Lower leg skin (tissue), 4 donors: ENCODE measurements around the gene ADGRA3. TPM values are rescaled to one million over a fixed set of nuclear protein-coding genes. Genes with fewer than 3 reads are reported as not detected.

Source experiments
- DNase-seq, 2 donors: peaks; one replicate each; pipeline ENCODE4 v3.0.0-alpha.2; 2019; ENCODE audit warnings: low spot score in 2 of 2
- H3K4me3 ChIP-seq: fragments of 200-600 bp; sonication (generic); 2 replicates; pipeline ENCODE4 v1.5.1; 2017; ENCODE audit warnings: mild to moderate bottlenecking, low read depth; ENCODE audit not compliant: poor library complexity, severe bottlenecking
- POLR2A ChIP-seq, 2 donors: fragments of 450-650 bp; IDR thresholded peaks; one replicate each; pipeline ENCODE4 v1.6.1; 2016 to 2017; ENCODE audit warnings: antibody characterized with exemption in 2 of 2, mild to moderate bottlenecking in 1 of 2, moderate library complexity in 1 of 2
- WGBS, 2 donors: methylation state at CpG; one replicate each; pipeline ENCODE4 v1.1.5; 2018; 5-methylcytosine and 5-hydroxymethylcytosine counted together
- intact Hi-C: fragments of 100-400 bp; cut with DNase I; formaldehyde crosslinking; loops from one replicate; pipeline ENCODE4 v1.15.0; 2023; ENCODE audit warnings: low total_unique reads
- total RNA-seq, 4 donors: library from RNA; depleted of rRNA; stranded (reverse); fragments of >200 nt; gene quantifications; one replicate each; pipeline ENCODE4 v1.1.0, GENCODE V29; 2016
- TF ChIP-seq, protein P1 (sequence below), 3 donors: fragments of 450-650 bp; IDR thresholded peaks; one replicate each; pipeline ENCODE4 v1.5.1; 2016; ENCODE audit warnings: antibody characterized with exemption in 3 of 3, mild to moderate bottlenecking in 3 of 3, moderate library complexity in 2 of 3

Gene ADGRA3
- total RNA-seq, 4 donors from 2014 or later: 8.4 to 14.9 (median 12.6) TPM

DNA sequence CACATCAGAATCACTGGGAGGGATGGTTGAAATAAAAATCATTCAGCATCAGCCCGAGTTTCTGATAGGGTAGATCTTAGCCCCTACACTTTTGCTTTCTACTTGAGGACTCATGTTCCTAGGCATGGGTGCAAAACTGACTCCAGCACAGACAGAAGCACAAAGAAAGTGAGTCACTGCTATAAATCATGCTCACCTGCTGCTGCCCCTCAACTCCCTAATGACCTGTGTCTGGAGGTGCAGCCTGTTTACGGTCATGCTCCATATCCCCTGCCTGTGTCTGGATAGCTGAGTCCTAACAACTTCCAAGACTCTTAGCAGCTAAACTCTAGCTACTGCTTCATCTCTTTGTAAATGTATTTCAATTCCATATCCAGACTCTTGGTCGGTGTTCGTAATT is 57.8 kb downstream of the ADGRA3 start:
- H3K4me3 ChIP-seq: no peak overlapping the region
- intact Hi-C loops: no loop called here
- TF ChIP-seq, protein P1, sequence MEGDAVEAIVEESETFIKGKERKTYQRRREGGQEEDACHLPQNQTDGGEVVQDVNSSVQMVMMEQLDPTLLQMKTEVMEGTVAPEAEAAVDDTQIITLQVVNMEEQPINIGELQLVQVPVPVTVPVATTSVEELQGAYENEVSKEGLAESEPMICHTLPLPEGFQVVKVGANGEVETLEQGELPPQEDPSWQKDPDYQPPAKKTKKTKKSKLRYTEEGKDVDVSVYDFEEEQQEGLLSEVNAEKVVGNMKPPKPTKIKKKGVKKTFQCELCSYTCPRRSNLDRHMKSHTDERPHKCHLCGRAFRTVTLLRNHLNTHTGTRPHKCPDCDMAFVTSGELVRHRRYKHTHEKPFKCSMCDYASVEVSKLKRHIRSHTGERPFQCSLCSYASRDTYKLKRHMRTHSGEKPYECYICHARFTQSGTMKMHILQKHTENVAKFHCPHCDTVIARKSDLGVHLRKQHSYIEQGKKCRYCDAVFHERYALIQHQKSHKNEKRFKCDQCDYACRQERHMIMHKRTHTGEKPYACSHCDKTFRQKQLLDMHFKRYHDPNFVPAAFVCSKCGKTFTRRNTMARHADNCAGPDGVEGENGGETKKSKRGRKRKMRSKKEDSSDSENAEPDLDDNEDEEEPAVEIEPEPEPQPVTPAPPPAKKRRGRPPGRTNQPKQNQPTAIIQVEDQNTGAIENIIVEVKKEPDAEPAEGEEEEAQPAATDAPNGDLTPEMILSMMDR (IDR thresholded peaks at IDR 0.05): no peak
- TF ChIP-seq POLR2A (IDR thresholded peaks at IDR 0.05): no peak
- no peak for DNase-seq
- 97 to 98% methylated on average over 4 of the region's 4 CpGs for WGBS, 2 donors

DNA sequence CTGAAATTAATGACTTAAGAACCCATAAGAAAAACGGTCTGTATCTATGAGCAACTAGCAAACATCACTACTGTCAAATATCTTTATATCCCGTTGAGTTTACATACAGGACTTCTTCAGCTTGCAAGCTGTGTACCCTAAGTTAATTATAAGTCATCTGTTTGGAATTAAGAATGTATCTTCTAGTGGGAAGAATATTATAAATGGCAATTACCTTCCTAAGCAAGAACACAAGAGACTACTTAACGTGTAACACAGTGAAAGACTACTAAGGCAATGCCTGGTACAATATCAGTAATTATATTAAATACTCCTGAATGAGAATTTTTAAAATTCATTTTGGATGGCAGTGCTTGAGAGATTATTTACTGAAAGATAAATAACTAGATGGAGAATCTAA is 58.5 kb downstream of the ADGRA3 start:
- DNase-seq: no peak
- H3K4me3 ChIP-seq: no peak overlapping the region
- TF ChIP-seq, protein P1 (IDR thresholded peaks at IDR 0.05): no peak
- no peak for TF ChIP-seq POLR2A (IDR thresholded peaks at IDR 0.05)
- intact Hi-C loops: no loop called here
- 76 to 79% methylated on average over 3 of the region's 3 CpGs for WGBS, 2 donors

DNA sequence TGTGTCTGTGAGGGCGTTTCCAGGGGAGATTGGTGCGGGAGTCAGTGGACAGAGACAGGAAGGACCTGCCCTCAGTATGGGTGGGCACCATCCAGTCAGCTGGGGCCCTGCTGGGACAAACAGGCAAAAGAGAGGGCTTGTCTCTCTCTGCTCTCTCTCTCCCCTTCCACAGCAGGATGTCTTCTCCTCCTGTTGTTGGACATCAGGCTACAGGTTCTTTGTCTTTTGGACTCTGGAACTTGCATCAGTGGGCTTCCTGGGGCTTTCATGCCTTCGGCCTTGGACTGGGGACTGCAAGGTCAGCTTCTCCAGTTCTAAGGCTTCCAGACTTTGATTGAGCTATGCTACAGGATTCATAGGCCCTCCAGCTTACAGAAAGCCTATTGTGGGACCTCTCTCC is 59.6 kb downstream of the ADGRA3 start:
- DNase-seq: no peak

DNA sequence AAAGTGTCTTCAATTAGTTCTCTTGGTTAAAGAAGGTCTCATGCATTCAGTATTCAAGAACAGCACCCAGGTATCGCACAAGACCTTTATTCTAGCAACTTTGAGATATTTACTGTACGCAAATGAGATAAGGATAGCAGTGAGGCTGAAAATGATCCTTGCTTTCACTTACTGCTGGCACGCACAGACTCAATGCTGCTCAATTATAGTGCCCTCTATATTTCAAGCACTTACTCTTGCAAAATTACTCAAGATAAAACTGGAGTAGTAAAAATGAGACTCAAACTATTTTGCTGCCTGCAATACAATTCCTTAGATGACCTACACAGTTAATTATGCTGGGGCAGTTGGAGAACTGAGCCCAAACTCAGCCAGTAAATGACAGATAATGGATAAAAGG is 60.9 kb downstream of the ADGRA3 start:
- no peak for DNase-seq
- intact Hi-C loops: no loop called here
- WGBS, 2 donors: 91 to 92% methylated on average over 3 of the region's 3 CpGs
- TF ChIP-seq, protein P1 (IDR thresholded peaks at IDR 0.05): no peak
- TF ChIP-seq POLR2A (IDR thresholded peaks at IDR 0.05): no peak
- H3K4me3 ChIP-seq: no peak overlapping the region

More for the DNA sequence above, 59.6 kb downstream of the ADGRA3 start:
- H3K4me3 ChIP-seq: no peak overlapping the region
- TF ChIP-seq POLR2A (IDR thresholded peaks at IDR 0.05): no peak
- TF ChIP-seq, protein P1 (IDR thresholded peaks at IDR 0.05): no peak
- 92 to 97% methylated on average over 3 of the region's 3 CpGs for WGBS, 2 donors
- intact Hi-C loops: no loop called here

DNA sequence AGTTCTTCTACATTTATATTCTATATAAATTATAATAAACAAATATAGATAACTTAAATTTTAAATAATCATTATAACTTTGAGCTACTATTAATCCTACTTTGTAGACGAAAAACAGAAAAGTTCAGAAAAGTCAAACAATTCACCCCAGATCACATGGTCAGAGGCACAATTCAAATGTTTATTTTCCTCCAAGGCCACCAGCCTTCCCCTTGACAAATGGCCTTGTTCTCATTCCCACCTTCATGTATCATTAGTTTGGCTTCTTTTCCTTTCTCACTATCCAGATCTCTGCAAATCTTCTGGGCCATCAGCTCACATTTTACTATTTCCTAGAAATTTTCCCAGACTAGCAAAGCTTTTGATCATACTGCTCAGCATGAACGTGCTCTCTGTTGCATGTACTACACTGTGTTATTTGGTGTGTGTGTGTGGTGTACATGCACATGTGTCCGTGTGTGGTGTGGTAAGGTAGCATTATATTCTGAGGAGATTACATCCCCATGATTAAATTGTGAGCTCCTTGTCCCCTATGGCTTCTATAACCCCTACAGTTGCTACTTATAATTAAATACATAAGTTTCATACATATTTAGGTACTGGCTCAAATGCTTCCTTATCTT is 61.5 kb downstream of the ADGRA3 start:
- 87 to 92% methylated on average over 3 of the region's 3 CpGs for WGBS, 2 donors
- TF ChIP-seq POLR2A (IDR thresholded peaks at IDR 0.05): no peak
- TF ChIP-seq, protein P1 (IDR thresholded peaks at IDR 0.05): no peak
- intact Hi-C loops: no loop called here
- H3K4me3 ChIP-seq: no peak overlapping the region
- DNase-seq: no peak

DNA sequence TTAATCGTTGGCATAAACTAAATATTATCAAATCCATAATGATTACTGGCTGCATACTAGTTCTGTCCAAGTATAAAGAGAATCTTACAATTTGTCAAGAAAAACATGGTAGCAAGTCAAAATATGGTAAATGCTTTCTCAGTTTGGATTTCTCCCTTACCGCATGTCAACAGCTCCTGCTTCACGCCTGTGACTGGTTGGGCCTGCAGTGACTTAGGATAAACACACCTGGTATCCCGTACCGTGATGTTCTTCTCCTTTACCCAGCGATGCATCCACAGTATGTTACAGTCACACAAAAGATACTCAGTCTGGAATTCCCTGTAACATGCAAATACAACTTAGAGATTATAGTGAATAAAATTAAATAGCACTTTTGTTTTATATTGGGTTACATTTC is 71.1 kb downstream of the ADGRA3 start:
- no peak overlapping the region for H3K4me3 ChIP-seq
- intact Hi-C loops: no loop called here
- WGBS, 2 donors: 94% methylated on average over 6 of the region's 6 CpGs
- TF ChIP-seq POLR2A (IDR thresholded peaks at IDR 0.05): no peak
- TF ChIP-seq, protein P1 (IDR thresholded peaks at IDR 0.05): no peak
- no peak for DNase-seq
